VCaP (cell line): Measurements from ENCODE around the gene CAMTA1.

Experiments used
- H3K27ac ChIP-seq: fragments of 450-650 bp; 2 replicates; pipeline ENCODE4 v1.5.1; 2017
- TF ChIP-seq, protein P1 (sequence below): fragments of 450-650 bp; conservative IDR thresholded peaks from 2 replicates; pipeline ENCODE4 v1.5.1; 2017; ENCODE audit warnings: mild to moderate bottlenecking, moderate library complexity

CAMTA1 gene

DNA sequence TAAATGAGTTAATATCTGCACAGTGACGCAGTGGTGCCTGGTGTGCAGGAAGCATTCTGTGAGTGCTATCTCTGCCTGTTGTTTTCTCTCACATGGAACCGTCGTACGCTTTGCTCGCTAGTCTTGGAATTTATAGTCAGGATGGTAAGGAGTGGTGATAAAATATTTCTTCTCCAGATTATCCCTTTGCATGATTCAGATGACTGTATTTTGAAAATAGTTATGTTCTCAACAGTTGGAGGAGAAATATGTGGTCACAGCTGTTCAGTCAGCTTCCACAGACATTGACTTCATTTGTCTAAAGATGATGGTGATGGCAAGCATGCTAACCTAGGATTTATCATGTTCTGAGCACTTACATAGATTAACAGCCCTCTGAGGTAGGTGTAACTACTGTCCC is 944.5 kb downstream of the CAMTA1 start:
- TF ChIP-seq, protein P1, sequence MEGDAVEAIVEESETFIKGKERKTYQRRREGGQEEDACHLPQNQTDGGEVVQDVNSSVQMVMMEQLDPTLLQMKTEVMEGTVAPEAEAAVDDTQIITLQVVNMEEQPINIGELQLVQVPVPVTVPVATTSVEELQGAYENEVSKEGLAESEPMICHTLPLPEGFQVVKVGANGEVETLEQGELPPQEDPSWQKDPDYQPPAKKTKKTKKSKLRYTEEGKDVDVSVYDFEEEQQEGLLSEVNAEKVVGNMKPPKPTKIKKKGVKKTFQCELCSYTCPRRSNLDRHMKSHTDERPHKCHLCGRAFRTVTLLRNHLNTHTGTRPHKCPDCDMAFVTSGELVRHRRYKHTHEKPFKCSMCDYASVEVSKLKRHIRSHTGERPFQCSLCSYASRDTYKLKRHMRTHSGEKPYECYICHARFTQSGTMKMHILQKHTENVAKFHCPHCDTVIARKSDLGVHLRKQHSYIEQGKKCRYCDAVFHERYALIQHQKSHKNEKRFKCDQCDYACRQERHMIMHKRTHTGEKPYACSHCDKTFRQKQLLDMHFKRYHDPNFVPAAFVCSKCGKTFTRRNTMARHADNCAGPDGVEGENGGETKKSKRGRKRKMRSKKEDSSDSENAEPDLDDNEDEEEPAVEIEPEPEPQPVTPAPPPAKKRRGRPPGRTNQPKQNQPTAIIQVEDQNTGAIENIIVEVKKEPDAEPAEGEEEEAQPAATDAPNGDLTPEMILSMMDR = no peak
- H3K27ac ChIP-seq = no peak overlapping the region

DNA sequence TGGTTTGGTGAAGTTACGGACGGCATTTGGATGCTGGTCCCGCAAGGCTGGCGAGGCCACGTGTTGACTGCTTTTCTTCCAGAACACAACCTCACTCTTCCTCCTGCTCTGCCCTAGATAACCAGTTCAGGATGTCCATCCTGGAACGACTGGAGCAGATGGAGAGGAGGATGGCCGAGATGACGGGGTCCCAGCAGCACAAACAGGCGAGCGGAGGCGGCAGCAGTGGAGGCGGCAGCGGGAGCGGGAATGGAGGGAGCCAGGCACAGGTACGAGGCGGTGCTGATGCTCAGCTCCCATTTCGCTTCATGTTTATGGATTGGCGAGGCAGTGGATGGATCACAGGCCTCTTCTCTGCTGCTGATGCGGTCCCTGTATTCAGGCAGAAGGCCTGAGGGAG is 947.1 kb downstream of the CAMTA1 start:
- H3K27ac ChIP-seq = no peak overlapping the region
- TF ChIP-seq, protein P1 = no peak

GRCh38 chr1:7733276-7733675 is 948.0 kb downstream of the CAMTA1 start:
- TF ChIP-seq, protein P1 = no peak
- no peak overlapping the region for H3K27ac ChIP-seq

DNA sequence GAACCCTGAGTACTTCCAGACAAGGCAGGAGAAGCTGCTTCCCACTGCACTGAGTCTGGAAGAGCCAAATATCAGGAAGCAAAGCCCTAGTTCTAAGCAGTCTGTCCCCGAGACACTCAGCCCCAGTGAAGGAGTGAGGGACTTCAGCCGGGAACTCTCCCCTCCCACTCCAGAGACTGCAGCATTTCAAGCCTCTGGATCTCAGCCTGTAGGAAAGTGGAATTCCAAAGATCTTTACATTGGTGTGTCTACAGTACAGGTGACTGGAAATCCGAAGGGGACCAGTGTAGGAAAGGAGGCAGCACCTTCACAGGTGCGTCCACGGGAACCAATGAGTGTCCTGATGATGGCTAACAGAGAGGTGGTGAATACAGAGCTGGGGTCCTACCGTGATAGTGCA is 952.8 kb downstream of the CAMTA1 start:
- no peak overlapping the region for H3K27ac ChIP-seq
- TF ChIP-seq, protein P1 = no peak

GRCh38 chr1:7743346-7743745 is 958.1 kb downstream of the CAMTA1 start:
- TF ChIP-seq, protein P1 = no peak
- no peak overlapping the region for H3K27ac ChIP-seq

DNA sequence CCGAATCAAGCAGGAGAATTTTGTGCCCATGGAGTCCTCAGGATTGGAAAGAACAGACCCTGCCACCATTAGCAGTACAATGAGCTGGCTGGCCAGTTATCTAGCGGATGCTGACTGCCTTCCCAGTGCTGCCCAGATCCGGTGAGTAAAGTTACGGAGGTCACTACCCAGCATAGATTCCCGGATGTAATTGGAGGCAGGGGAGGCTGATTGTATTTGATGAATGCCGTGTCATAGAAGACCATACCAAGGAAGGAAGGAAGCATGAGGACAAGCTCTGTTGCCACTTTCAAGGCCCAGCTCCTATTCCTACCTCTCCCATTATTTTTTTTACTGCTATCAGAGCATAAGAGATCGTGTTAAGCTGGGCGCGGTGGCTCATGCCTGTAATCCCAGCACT is 959.6 kb downstream of the CAMTA1 start:
- no peak overlapping the region for H3K27ac ChIP-seq
- TF ChIP-seq, protein P1 = no peak

DNA sequence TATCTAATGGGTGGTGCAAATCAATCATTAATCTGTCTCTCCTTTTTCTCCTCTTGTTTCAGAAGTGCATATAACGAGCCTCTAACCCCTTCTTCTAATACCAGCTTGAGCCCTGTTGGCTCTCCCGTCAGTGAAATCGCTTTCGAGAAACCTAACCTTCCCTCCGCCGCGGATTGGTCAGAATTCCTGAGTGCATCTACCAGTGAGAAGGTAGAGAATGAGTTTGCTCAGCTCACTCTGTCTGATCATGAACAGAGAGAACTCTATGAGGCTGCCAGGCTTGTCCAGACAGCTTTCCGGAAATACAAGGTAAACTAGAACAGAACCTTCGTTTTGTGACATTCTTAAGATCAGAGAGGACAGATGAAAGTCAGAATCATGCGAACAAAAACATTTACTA is 960.5 kb downstream of the CAMTA1 start:
- H3K27ac ChIP-seq = peak overlapping the region; percentile 67
- TF ChIP-seq, protein P1 = no peak

DNA sequence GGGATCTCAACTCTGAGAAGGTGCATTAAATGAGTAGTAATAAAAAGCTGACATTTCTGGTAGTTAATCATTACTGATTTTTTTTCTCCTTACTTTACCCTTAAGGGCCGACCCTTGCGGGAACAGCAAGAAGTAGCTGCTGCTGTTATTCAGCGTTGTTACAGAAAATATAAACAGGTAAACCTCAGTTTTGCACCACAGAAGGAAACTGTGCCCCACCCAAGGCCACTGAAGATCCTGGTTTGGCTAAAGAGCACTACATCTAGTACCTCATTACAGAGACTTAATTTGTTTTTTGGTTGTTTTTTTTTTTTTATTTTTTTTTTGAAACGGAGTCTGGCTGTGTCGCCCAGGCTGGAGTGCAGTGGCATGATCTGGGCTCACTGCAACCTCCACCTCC is 962.4 kb downstream of the CAMTA1 start:
- H3K27ac ChIP-seq = no peak overlapping the region
- TF ChIP-seq, protein P1 = no peak
